Kidney (tissue), 14 donors: ENCODE measurements around the gene CLMP. TPM values are rescaled to one million over a fixed set of nuclear protein-coding genes. Genes with fewer than 3 reads are reported as not detected.
"Not testable (repeated sequence)": the region's sequence is repeated elsewhere in the genome, so short reads cannot be mapped to it uniquely, and the experiment has no call there.

Source experiments
- DNase-seq, 5 donors: peaks; one replicate each; pipeline ENCODE4 v3.0.0-alpha.2; 2013 to 2020
- FAIRE-seq: peaks from 2 replicates; lab custom pipeline; 2012; peaks lifted over from hg19 to GRCh38; lab: Jason Lieb, UNC
- H3K27ac ChIP-seq, 2 donors: one replicate each; pipeline ENCODE4 v1.7.0; 2013; ENCODE audit warnings: low read depth in 2 of 2, low read length in 2 of 2, inconsistent platforms in 1 of 2
- H3K27me3 ChIP-seq: one replicate; pipeline ENCODE4 v1.7.1; 2013; ENCODE audit warnings: low read length, inconsistent platforms; ENCODE audit not compliant: control insufficient read depth, insufficient read depth
- H3K36me3 ChIP-seq, 3 donors: one replicate each; pipeline versions ENCODE4 v1.7.0 to v1.7.1; 2013; ENCODE audit warnings: low read length in 3 of 3, control low read depth in 1 of 3, inconsistent platforms in 1 of 3; ENCODE audit not compliant: insufficient read depth in 3 of 3, control insufficient read depth in 2 of 3
- H3K4me1 ChIP-seq, 3 donors: one replicate each; pipeline versions ENCODE4 v1.7.0 to v1.7.1; 2013; ENCODE audit warnings: low read length in 3 of 3, inconsistent platforms in 1 of 3, low read depth in 1 of 3; ENCODE audit not compliant: control insufficient read depth in 2 of 3, insufficient read depth in 2 of 3
- H3K4me3 ChIP-seq, 3 donors: one replicate each; pipeline versions ENCODE4 v1.7.0 to v1.8.1; 2013; ENCODE audit warnings: low read length in 3 of 3, control low read depth in 1 of 3, inconsistent platforms in 1 of 3
- H3K9ac ChIP-seq, 3 donors: one replicate each; pipeline versions ENCODE4 v1.7.0 to v1.7.1; 2013; ENCODE audit warnings: low read length in 3 of 3, control low read depth in 1 of 3, inconsistent platforms in 1 of 3
- H3K9me3 ChIP-seq, 3 donors: one replicate each; pipeline versions ENCODE4 v1.7.0 to v1.7.1; 2013; ENCODE audit warnings: low read length in 3 of 3, control low read depth in 1 of 3, inconsistent platforms in 1 of 3; ENCODE audit not compliant: control insufficient read depth in 2 of 3, insufficient read depth in 1 of 3
- CTCF ChIP-seq: IDR thresholded peaks from 3 replicates; pipeline ENCODE4 v1.5.1; 2012; ENCODE audit warnings: mild to moderate bottlenecking, moderate library complexity, borderline replicate concordance; ENCODE audit not compliant: insufficient read depth; ENCODE audit errors: extremely low read depth
- intact Hi-C: fragments of 100-400 bp; cut with DNase I; formaldehyde crosslinking; loops from one replicate; pipeline ENCODE4 v1.11.1; 2022
- polyA plus RNA-seq: library from polyadenylated mRNA; stranded (reverse); fragments of 350-450 nt; fragmentation: Illumina TruSeq; extraction: RNeasy Lipid Tissue Mini Kit (QIAGEN cat#74804); gene quantifications from one replicate; pipeline ENCODE4 v1.2.3, GENCODE V29; 2014; ENCODE audit warnings: low read depth, low replicate concordance; ENCODE audit not compliant: insufficient read depth
- total RNA-seq: library from RNA; stranded (reverse); fragmentation: NEBNext Ultra II Directional; extraction: Animal tissue kit (Norgen Biotek cat#: 25700); gene quantifications from one replicate; pipeline ENCODE4 v1.2.1, GENCODE V29; 2021
- donor health status: control.
- donor health status: control.
- donor health status: control.
- donor health status: control.
- donor health status: control.
- donor health status: DM: yes; HTN: yes; CAD: no.
- donor health status: Normal renal cell carcinoma (clear cell type).

Gene CLMP
- total and polyA plus RNA-seq, 2 donors from 2014 or later = 1.2 to 6.8 TPM

DNA sequence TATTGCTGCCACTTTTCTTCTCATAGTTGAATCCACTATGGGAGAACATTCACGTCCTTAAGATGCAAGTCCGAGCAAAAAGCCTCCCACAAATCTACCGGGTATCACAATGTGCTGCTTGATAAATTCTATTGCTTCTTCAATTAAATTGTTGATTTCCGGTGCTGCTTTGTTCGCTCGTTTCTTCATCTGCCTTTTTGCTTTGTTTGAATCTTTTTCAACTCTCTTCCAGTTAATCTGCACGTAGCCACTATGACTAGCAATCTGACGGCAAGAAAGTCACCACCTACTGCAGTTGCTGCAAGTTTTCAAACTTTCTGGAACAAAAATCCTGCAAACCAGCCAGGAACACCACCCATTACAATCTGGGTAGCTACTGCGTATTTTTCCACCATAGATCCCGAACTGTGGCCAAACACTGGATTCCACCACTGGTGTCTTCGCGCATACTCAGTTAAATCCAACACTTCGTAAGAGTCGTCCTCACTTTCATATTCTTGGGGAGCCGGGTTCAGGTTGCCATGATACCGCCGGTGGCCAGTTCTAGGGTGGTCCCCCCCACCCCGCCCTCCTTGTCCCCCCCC lies 59.1 kb downstream of the CLMP start:
- TF ChIP-seq CTCF = no peak
- Histone ChIP-seq H3K9me3 (no peaks in the 10 kb centered on the region), H3K9ac (no peak overlapping the region), H3K27me3 (no peaks in the 10 kb centered on the region), H3K27ac (no peak overlapping the region), H3K4me1 (no peaks in the 10 kb centered on the region), H3K36me3 (no peaks in the 10 kb centered on the region), H3K4me3 (no peak overlapping the region)
- intact Hi-C loops = no loop called here
- FAIRE-seq = no peak
- DNase-seq = no peak

DNA sequence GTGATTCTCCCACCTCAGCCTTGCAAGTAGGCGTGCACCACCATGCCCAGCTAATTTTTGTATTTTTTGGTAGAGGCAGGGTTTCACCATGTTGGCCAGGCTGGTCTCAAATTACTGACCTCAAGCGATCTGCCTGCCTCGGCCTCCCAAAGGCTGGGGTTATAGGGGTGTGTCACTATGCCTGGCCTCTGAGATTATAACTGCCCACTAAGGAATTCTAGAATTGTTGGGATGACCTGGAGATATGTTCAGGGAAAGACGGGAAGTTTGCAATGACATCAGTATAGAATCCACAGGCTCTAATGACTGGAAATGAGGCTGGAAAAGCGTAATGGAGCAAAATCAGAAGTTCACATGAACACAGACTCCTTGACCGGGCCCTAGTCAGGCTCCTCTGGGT lies 62.2 kb downstream of the CLMP start:
- no peak overlapping the region for H3K27ac ChIP-seq
- no peaks in the 10 kb centered on the region for H3K36me3 ChIP-seq
- no peaks in the 10 kb centered on the region for H3K9me3 ChIP-seq
- H3K27me3 ChIP-seq = no peaks in the 10 kb centered on the region
- no peak overlapping the region for H3K9ac ChIP-seq
- no peak overlapping the region for H3K4me3 ChIP-seq
- DNase-seq (no peak), FAIRE-seq (no peak)
- H3K4me1 ChIP-seq = no peaks in the 10 kb centered on the region
- TF ChIP-seq CTCF = no peak
- intact Hi-C loops = no loop called here

- H3K9me3 ChIP-seq, H3K27ac ChIP-seq, intact Hi-C loops, H3K4me3 ChIP-seq, FAIRE-seq, H3K36me3 ChIP-seq, H3K27me3 ChIP-seq, H3K4me1 ChIP-seq, DNase-seq, H3K9ac ChIP-seq: not testable (repeated sequence)
Observed at GRCh38 chr11:123132034-123132766, 62.8 kb downstream of the CLMP start.

DNA sequence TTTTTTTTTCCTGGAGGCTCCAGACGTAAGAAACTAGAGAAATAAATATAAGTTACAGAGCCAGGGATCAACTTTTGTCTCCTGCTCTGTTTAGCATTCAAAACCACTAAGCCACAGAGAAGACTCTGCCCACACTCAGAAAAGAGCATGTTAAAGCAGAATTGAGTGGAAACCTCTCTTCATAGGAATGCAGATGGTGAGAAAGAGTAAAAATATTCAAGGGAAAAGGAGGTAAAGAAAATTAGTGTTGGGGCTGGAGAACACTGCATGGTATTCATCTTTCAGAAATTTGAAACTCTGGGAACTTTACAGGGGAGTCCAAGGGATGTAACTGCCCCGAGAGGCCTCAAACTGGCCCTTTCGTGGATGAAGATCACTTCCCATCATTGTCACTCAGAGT lies 65.1 kb downstream of the CLMP start:
- Histone ChIP-seq H3K9me3 (no peaks in the 10 kb centered on the region), H3K36me3 (no peaks in the 10 kb centered on the region), H3K4me3 (no peak overlapping the region), H3K4me1 (no peaks in the 10 kb centered on the region), H3K27me3 (no peaks in the 10 kb centered on the region), H3K9ac (no peak overlapping the region), H3K27ac (no peak overlapping the region)
- DNase-seq (no peak), FAIRE-seq (no peak)
- intact Hi-C loops = no loop called here
- TF ChIP-seq CTCF = no peak
